ENCODE results near the gene ITM2A. TPM values are rescaled to one million over a fixed set of nuclear protein-coding genes. Genes with fewer than 3 reads are reported as not detected.

The ITM2A gene
- total and polyA plus RNA-seq, 8 donors: 33.6 to 88.9 (median 67.7) TPM

DNA sequence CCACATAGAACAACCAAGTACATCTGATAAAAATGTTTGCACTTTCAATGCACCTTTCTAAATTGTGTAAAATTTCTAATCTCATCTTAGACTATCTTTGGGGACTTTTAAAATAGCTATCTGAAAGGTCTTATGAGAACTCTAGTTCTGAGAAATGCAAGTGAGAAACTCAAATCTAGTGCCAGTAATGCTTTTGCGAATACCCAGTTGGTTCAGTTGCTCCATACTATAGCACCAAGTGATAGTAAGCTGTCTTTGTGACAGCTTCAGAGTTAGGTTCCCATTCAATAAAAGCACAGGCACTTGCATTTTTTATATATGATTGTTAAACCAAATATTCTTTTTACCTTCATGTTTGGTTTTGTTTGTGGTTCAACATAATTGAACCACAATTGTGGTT lies 4.5 kb upstream of the ITM2A start:
- Histone ChIP-seq H3K36me3 (no peaks in the 10 kb centered on the region), H3K27me3 (no peaks in the 10 kb centered on the region), H3K9me3 (no peaks in the 10 kb centered on the region), H3K4me3 (no peak overlapping the region), H3K4me1 (no peaks in the 10 kb centered on the region), H3K27ac (no peak overlapping the region)
- no peak for DNase-seq
- ATAC-seq: no peak
- TF ChIP-seq, protein P1, sequence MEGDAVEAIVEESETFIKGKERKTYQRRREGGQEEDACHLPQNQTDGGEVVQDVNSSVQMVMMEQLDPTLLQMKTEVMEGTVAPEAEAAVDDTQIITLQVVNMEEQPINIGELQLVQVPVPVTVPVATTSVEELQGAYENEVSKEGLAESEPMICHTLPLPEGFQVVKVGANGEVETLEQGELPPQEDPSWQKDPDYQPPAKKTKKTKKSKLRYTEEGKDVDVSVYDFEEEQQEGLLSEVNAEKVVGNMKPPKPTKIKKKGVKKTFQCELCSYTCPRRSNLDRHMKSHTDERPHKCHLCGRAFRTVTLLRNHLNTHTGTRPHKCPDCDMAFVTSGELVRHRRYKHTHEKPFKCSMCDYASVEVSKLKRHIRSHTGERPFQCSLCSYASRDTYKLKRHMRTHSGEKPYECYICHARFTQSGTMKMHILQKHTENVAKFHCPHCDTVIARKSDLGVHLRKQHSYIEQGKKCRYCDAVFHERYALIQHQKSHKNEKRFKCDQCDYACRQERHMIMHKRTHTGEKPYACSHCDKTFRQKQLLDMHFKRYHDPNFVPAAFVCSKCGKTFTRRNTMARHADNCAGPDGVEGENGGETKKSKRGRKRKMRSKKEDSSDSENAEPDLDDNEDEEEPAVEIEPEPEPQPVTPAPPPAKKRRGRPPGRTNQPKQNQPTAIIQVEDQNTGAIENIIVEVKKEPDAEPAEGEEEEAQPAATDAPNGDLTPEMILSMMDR (IDR thresholded peaks at IDR 0.05): no peak
- intact Hi-C loops (cut with DNase I): no loop called here

DNA sequence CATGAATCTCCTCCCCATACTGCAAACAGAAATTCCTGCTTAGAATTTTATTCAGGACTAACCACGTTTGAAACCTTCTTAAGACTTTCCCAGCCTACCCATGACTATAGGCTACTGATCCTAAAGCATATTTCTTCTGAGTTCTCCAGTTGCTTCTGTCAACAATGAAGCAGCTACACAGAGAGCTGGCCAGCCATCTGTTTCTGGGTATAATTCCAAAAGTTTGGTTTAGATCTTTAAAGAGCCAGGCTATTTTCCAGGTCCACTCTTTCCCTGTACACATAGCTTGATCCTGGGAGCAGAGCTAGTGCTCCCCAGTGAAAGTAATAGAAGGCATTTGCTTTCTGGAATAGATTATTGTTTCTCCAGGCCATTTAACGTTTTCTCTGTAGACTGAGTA lies 4.0 kb upstream of the ITM2A start:
- TF ChIP-seq, protein P1 (IDR thresholded peaks at IDR 0.05): no peak
- intact Hi-C loops (cut with DNase I): no loop called here
- Histone ChIP-seq H3K9me3 (no peaks in the 10 kb centered on the region), H3K27ac (no peak overlapping the region), H3K27me3 (no peaks in the 10 kb centered on the region), H3K4me1 (no peaks in the 10 kb centered on the region), H3K4me3 (no peak overlapping the region), H3K36me3 (no peaks in the 10 kb centered on the region)
- no peak for DNase-seq
- no peak for ATAC-seq

DNA sequence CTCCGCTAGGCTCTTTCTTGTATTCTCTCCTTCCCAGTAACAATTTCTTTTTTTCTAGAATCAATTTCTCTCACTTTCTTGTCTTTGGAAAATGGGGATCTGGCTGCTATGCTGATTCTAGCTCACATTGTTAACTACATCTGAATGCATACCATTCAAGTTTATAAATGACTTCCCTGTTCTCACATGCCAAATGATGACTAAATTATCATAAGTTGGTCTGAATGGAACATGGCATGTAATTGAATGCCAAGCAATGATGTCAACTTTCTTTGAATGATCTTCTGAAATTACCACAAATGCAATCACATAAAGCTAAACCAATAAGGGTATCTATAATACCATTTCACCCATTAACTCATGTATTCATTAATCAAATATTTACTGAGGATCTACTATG lies 2.7 kb upstream of the ITM2A start:
- H3K4me3 ChIP-seq: no peak overlapping the region
- no peaks in the 10 kb centered on the region for H3K4me1 ChIP-seq
- peaks cover 0 to 5% of the 10 kb centered on the region in 2 donors for H3K27me3 ChIP-seq
- H3K36me3 ChIP-seq: no peaks in the 10 kb centered on the region
- TF ChIP-seq, protein P1 (IDR thresholded peaks at IDR 0.05): no peak
- ATAC-seq (no peak), DNase-seq (no peak)
- intact Hi-C loops (cut with DNase I): no loop called here
- H3K27ac ChIP-seq: no peak overlapping the region
- H3K9me3 ChIP-seq: no peaks in the 10 kb centered on the region

- intact Hi-C loops (cut with DNase I): no loop called here
- H3K36me3 ChIP-seq: no peaks in the 10 kb centered on the region
- H3K9me3 ChIP-seq: no peaks in the 10 kb centered on the region
- no peaks in the 10 kb centered on the region for H3K4me1 ChIP-seq
- ATAC-seq: no peak
- DNase-seq: no peak
- H3K27ac ChIP-seq: no peak overlapping the region
- no peak overlapping the region for H3K4me3 ChIP-seq
- TF ChIP-seq, protein P1 (IDR thresholded peaks at IDR 0.05): no peak
- H3K27me3 ChIP-seq: peaks cover 0 to 5% of the 10 kb centered on the region in 2 donors
Observed at GRCh38 chrX:79368441-79368840, 1.3 kb upstream of the ITM2A start.

DNA sequence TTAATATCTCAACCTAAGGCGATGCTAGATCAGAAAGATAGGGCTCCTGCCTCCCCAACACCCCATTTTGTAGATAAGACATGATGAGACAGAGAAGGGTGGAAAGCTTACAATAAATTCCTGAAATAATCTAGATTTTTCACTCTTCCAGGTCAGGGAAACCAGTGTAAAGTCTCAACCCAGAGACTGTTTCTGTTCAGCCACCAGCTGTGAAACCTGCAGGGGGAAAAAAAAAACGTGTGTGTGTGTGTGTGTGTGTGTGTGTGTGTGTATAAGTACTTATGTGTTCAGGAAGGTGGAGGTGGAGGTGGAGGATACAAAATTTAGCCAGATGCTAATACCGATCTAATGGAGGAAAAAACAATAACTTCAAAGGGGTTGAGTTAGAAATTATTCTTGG lies 773 bp upstream of the ITM2A start:
- no peaks in the 10 kb centered on the region for H3K4me1 ChIP-seq
- peaks cover 0 to 5% of the 10 kb centered on the region in 2 donors for H3K27me3 ChIP-seq
- no peak overlapping the region for H3K4me3 ChIP-seq
- intact Hi-C loops (cut with DNase I): no loop called here
- DNase-seq: no peak
- no peaks in the 10 kb centered on the region for H3K36me3 ChIP-seq
- no peaks in the 10 kb centered on the region for H3K9me3 ChIP-seq
- TF ChIP-seq, protein P1 (IDR thresholded peaks at IDR 0.05): no peak
- peak overlapping the region; percentile 10 to 57 for H3K27ac ChIP-seq
- no peak for ATAC-seq

All from left lung (tissue), 10 donors.